ENCODE results near the gene TOM1L1.

The TOM1L1 gene

DNA sequence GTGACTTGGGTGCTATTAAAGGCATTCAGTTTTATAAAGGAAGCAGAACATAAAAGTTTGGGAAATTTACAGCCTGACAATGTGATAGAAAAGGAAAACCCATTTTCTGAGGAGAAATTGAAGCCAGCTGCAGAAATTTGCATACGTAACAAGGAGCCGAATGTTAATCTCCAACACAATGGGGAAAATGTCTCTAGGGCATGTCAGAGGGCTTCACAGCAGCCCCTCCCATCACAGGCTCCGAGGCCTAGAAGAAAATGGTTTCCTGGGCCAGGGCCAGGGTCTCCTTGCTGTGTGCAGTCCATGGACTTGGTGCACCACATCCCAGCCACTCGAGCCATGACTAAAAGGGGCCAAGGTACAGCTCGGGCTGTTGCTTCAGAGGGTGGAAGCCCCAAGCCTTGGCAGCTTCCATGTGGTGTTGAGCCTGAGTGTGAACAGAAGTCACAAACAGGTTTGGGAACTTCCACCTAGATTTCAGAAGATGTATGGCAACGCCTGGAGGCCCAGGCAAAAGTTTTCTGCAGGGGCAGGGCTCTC, 23.9 kb upstream of the TOM1L1 start:
- no peaks in the 10 kb centered on the region for H3K9me3 ChIP-seq
- TF ChIP-seq Cebpa-rat (IDR thresholded peaks at IDR 0.05) = no peak
- no peak overlapping the region for H3K9ac ChIP-seq
- no peak overlapping the region for H3K27ac ChIP-seq
- H3K4me2 ChIP-seq = no peak overlapping the region
- no peaks in the 10 kb centered on the region for H4K20me1 ChIP-seq
- H3K4me1 ChIP-seq = no peaks in the 10 kb centered on the region
- no peaks in the 10 kb centered on the region for H3K27me3 ChIP-seq
- H3K36me3 ChIP-seq = no peaks in the 10 kb centered on the region
- no peak overlapping the region for H3K4me3 ChIP-seq

DNA sequence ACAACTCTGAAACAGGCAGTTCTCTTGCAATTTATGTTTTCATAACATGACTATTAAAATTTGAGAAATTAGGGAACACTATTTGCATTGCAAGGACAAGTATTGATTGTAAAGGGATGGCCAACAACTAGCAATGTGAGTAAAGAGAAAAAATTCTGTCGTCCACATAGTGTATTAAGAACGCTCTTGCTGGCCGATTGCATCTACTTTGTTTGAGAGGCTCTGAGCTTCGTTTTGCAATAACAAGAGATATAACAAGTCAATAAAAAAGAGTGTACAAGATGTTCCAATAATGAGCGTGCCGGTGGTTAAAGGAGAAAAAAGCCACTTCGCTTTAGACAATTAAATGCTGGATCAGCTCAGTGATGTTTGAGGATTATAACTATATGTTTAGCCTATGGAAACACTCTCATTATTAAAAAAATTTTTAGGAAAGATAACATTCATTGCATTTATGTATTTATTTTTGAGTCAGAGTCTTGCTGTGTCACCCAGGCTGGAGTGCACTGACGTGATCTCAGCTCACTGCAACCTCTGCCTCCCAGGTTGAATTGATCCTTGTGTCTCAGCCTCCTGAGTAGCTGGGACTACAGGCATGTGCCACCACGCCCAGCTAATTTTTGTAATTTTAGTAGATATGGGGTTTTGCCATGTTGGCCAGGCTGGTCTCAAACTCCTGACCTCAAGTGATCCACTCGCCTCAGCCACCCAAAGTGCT, 19.2 kb upstream of the TOM1L1 start:
- no peak overlapping the region for H3K27ac ChIP-seq
- no peaks in the 10 kb centered on the region for H4K20me1 ChIP-seq
- no peaks in the 10 kb centered on the region for H3K4me1 ChIP-seq

DNA sequence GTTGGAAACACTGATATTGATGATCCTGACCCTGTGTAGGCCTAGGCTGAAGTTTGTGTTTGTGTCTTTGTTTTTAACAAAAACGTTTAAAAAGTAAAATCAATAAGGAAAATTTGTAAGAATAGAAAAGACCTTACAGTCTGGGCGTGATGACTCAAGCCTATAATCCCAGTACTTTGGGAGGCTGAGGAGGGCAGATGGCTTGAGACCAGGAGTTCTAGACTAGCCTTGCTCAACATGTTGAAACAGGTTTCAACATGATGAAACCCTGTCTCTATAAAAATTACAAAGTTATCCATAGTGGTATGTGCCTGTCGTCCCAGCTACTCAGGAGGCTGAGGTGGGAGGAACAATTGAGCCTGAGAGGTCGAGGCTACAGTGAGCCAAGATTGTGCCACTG, 18.3 kb upstream of the TOM1L1 start:
- no peaks in the 10 kb centered on the region for H3K27me3 ChIP-seq
- H3K36me3 ChIP-seq = no peaks in the 10 kb centered on the region
- H3K9me3 ChIP-seq = no peaks in the 10 kb centered on the region
- H4K20me1 ChIP-seq = no peaks in the 10 kb centered on the region
- no peaks in the 10 kb centered on the region for H3K4me1 ChIP-seq
- H3K4me3 ChIP-seq = no peak overlapping the region
- no peak overlapping the region for H3K9ac ChIP-seq
- H3K27ac ChIP-seq = no peak overlapping the region
- no peak overlapping the region for H3K4me2 ChIP-seq
- no peak for TF ChIP-seq Cebpa-rat (IDR thresholded peaks at IDR 0.05)

More for the DNA sequence above, 19.2 kb upstream of the TOM1L1 start:
- no peak overlapping the region for H3K9ac ChIP-seq
- H3K36me3 ChIP-seq = no peaks in the 10 kb centered on the region
- H3K9me3 ChIP-seq = no peaks in the 10 kb centered on the region
- no peaks in the 10 kb centered on the region for H3K27me3 ChIP-seq
- H3K4me3 ChIP-seq = no peak overlapping the region
- no peak for TF ChIP-seq Cebpa-rat (IDR thresholded peaks at IDR 0.05)
- H3K4me2 ChIP-seq = no peak overlapping the region

DNA sequence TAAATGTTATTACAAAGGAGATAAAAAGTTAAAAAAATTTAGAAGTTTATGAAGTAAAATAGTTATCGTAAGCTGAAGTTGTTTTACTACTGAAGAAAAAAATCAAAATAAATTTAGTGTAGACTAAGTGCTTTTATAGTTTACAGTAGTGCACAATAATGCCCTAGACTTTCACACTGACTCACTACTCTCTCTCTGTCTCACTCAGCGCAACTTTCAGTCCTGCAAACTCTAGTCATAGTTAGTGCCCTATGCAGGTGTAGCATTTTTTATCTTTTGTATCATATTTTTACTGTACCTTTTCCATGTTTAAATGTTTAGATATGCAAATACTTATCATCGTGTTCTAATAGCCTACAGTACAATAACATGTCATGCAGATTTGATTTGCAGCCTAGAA, 17.7 kb upstream of the TOM1L1 start:
- H3K4me2 ChIP-seq = no peak overlapping the region
- TF ChIP-seq Cebpa-rat (IDR thresholded peaks at IDR 0.05) = no peak
- H3K4me3 ChIP-seq = no peak overlapping the region
- H4K20me1 ChIP-seq = no peaks in the 10 kb centered on the region
- no peaks in the 10 kb centered on the region for H3K27me3 ChIP-seq
- no peak overlapping the region for H3K9ac ChIP-seq
- H3K36me3 ChIP-seq = no peaks in the 10 kb centered on the region
- H3K9me3 ChIP-seq = no peaks in the 10 kb centered on the region
- no peaks in the 10 kb centered on the region for H3K4me1 ChIP-seq
- H3K27ac ChIP-seq = no peak overlapping the region

GRCh38 chr17:54883939-54884338, 16.7 kb upstream of the TOM1L1 start:
- Histone ChIP-seq H3K4me2 (no peak overlapping the region), H3K4me1 (no peaks in the 10 kb centered on the region), H4K20me1 (no peaks in the 10 kb centered on the region), H3K4me3 (no peak overlapping the region), H3K36me3 (no peaks in the 10 kb centered on the region), H3K9me3 (no peaks in the 10 kb centered on the region), H3K27ac (no peak overlapping the region), H3K27me3 (no peaks in the 10 kb centered on the region), H3K9ac (no peak overlapping the region)
- no peak for TF ChIP-seq Cebpa-rat (IDR thresholded peaks at IDR 0.05)

GRCh38 chr17:54887787-54888186, 12.9 kb upstream of the TOM1L1 start:
- Histone ChIP-seq H3K4me2 (no peak overlapping the region), H3K9ac (no peak overlapping the region), H3K9me3 (no peaks in the 10 kb centered on the region), H3K4me3 (no peak overlapping the region), H3K27ac (no peak overlapping the region), H4K20me1 (no peaks in the 10 kb centered on the region), H3K27me3 (no peaks in the 10 kb centered on the region), H3K36me3 (no peaks in the 10 kb centered on the region), H3K4me1 (no peaks in the 10 kb centered on the region)
- no peak for TF ChIP-seq Cebpa-rat (IDR thresholded peaks at IDR 0.05)

DNA sequence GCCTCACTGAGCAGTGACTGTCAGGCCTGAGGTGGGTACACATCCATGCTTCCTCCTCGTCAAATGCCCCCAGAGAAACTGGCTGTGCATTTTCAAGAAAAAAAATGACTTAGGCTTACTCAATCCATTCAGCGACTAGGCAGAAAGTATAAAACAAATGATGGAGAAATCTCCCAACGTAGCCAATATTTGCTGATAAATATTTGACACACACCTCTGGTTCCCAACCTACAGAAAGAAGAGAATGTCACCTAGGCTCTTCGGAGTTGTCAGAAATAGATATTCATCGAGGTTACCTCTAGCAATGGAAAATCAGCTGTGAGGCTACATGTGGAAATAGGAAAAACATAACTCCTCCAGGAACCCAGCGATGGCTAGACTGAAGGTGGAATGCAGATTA, 12.4 kb upstream of the TOM1L1 start:
- no peaks in the 10 kb centered on the region for H3K4me1 ChIP-seq
- H3K9ac ChIP-seq = no peak overlapping the region
- no peaks in the 10 kb centered on the region for H3K36me3 ChIP-seq
- H3K4me2 ChIP-seq = no peak overlapping the region
- H3K27me3 ChIP-seq = no peaks in the 10 kb centered on the region
- H4K20me1 ChIP-seq = no peaks in the 10 kb centered on the region
- no peaks in the 10 kb centered on the region for H3K9me3 ChIP-seq
- no peak overlapping the region for H3K4me3 ChIP-seq
- H3K27ac ChIP-seq = no peak overlapping the region
- no peak for TF ChIP-seq Cebpa-rat (IDR thresholded peaks at IDR 0.05)

DNA sequence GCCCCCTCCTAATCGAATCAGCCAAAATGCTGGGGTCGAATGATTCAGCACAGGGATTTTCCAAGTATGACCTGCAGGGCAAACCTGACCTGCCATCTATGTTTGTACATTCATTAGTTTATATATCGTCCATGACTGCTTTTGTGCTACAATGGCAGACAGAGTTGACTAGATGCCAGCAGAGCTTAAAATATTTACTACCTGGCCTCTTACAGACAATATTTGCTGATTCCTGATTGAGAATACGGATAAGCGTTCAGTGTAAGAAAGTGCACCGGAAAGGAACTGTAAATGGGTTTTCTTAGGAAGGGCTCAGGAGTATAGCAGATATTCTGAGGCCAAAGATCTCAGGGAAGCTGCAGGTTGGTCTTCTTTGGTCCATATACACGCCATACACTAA, 11.7 kb upstream of the TOM1L1 start:
- no peak for TF ChIP-seq Cebpa-rat (IDR thresholded peaks at IDR 0.05)
- H3K27me3 ChIP-seq = no peaks in the 10 kb centered on the region

DNA sequence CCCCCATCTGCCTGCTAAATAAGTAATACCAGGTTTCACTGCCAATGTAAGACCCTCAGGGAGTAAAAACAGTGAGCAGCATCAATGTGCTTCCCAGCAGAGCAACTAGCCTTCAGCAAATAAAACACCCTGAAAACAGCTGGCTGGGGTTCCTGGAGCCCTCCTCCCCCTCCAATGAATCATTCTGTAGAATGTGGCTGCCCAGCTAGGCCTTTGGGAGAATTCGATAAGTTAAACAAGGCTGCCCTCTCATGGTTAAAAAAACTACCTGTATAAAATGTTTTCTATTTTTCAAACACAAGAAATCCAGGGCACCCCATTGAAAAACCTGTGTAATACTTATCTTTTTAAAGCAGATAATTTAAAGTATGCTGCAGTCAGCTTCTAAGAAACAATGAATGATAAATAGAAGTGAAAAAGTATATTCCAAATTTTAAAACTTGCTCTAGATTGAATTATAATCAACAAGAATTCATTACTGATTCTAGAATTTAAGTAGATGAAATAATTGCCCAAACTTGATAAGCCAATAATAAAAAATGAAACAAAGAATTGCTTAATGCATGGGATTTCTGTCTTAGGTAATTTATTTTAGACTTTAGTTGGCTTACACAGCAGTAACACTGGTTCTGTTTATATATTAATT, 9.4 kb upstream of the TOM1L1 start:
- Histone ChIP-seq H3K27me3 (no peaks in the 10 kb centered on the region), H3K36me3 (no peaks in the 10 kb centered on the region), H3K27ac (no peak overlapping the region), H3K4me3 (no peak overlapping the region), H3K4me1 (no peaks in the 10 kb centered on the region), H3K9me3 (no peaks in the 10 kb centered on the region), H4K20me1 (no peaks in the 10 kb centered on the region), H3K9ac (no peak overlapping the region), H3K4me2 (no peak overlapping the region)
- TF ChIP-seq Cebpa-rat (IDR thresholded peaks at IDR 0.05) = no peak

More for the DNA sequence above, 11.7 kb upstream of the TOM1L1 start:
- Histone ChIP-seq H3K27ac (no peak overlapping the region), H4K20me1 (no peaks in the 10 kb centered on the region), H3K9ac (no peak overlapping the region), H3K4me2 (no peak overlapping the region), H3K9me3 (no peaks in the 10 kb centered on the region), H3K36me3 (no peaks in the 10 kb centered on the region), H3K4me3 (no peak overlapping the region), H3K4me1 (no peaks in the 10 kb centered on the region)

- H3K27ac ChIP-seq = no peak overlapping the region
- no peaks in the 10 kb centered on the region for H3K27me3 ChIP-seq
- H3K4me2 ChIP-seq = no peak overlapping the region
- no peaks in the 10 kb centered on the region for H3K4me1 ChIP-seq
- H3K9ac ChIP-seq = no peak overlapping the region
- H4K20me1 ChIP-seq = no peaks in the 10 kb centered on the region
- no peaks in the 10 kb centered on the region for H3K36me3 ChIP-seq
- no peak for TF ChIP-seq Cebpa-rat (IDR thresholded peaks at IDR 0.05)
- H3K4me3 ChIP-seq = no peak overlapping the region
- H3K9me3 ChIP-seq = no peaks in the 10 kb centered on the region
These were observed 8.3 kb upstream of the TOM1L1 start for GRCh38 chr17:54892360-54892759.
